Measurements from ENCODE around the gene CAMKMT. TPM values are rescaled to one million over a fixed set of nuclear protein-coding genes. Genes with fewer than 3 reads are reported as not detected.
A peak's percentile ranks its signal among the peaks of the same experiment; 100 is the strongest.

CAMKMT gene
- total RNA-seq, 4 donors from 2014 or later = 2.9 to 18.8 (median 11.2) TPM

DNA sequence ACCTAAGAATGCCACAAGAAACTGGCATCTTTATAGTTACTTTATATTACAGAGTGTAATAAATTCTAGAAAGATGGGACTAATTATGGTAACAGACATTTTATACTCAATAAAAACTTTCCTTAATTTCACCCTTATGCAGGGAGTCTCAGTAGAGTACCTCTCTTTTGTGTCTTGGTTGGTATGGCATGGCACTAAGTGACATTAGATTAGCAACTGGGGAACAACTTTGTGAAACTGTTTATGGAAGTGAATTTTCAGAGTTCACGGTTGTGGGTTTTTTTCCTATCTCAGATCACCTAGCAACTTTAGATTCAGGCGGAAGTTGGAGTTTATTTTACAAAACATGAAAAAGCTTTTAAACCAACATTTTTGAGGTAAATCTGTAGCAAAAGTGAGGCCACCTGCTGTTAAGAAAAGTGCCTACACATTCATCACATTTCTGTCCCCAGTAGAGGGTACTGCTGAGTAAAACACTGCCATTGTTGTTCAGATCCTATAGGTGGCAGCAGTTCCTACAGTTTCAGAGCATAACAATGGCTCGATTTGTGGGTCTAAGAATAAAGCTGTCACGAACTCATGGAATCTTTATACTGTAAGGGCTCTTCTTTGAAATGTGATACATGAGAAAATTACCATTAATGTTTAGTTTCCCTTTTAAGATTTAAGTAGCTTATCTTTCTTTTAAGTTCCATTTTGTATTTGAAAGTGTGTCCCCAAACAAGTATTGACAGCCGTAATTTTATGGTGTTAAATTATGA, 117.6 kb downstream of the CAMKMT start:
- Histone ChIP-seq H3K27me3 (no peaks in the 10 kb centered on the region), H3K4me1 (no peaks in the 10 kb centered on the region), H3K4me3 (no peak overlapping the region), H3K27ac (no peak overlapping the region), H3K36me3 (no peaks in the 10 kb centered on the region), H3K9me3 (no peaks in the 10 kb centered on the region)
- intact Hi-C loops (cut with DNase I; ENCODE audit: low total_unique reads) = no loop called here
- peak in 1 of 2 donors; percentile 17 for DNase-seq
- TF ChIP-seq CTCF (IDR thresholded peaks at IDR 0.05) (peak; percentile 91 to 99 (median 94)), POLR2A (IDR thresholded peaks at IDR 0.05) (no peak)

- Histone ChIP-seq H3K4me1 (no peaks in the 10 kb centered on the region), H3K36me3 (no peaks in the 10 kb centered on the region), H3K27ac (no peak overlapping the region), H3K27me3 (no peaks in the 10 kb centered on the region), H3K4me3 (no peak overlapping the region), H3K9me3 (no peaks in the 10 kb centered on the region)
- TF ChIP-seq POLR2A (IDR thresholded peaks at IDR 0.05) = no peak
- no peak for TF ChIP-seq CTCF (IDR thresholded peaks at IDR 0.05)
- intact Hi-C loops (cut with DNase I; ENCODE audit: low total_unique reads) = loop anchor here (10.0 kb wide), 1 partner anchor 475 kb away; no protein-coding TSS in a partner anchor
- no peak for DNase-seq
Observed at GRCh38 chr2:44480068-44480467, 118.3 kb downstream of the CAMKMT start.

DNA sequence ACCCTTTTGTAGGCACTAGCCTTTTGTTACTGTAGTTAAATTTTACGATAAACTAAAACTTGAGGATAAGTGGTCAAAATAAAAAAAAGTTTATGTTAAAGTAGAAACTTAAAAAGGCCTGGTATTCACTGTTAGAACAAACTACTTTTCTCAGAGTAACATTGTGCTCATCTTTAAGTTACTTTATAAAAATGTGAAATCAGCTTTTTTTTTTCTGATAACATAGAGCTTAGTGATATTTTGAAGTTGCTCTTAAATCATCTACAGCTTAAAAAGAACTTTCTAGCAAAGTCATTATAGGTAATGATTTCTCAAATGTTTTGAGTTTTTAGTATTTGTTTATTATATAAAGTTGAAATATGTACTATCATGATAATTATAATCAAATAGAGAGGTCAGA, 125.3 kb downstream of the CAMKMT start:
- H3K36me3 ChIP-seq = no peaks in the 10 kb centered on the region
- intact Hi-C loops (cut with DNase I; ENCODE audit: low total_unique reads) = loop anchor here (10.0 kb wide), 1 partner anchor 468 kb away; no protein-coding TSS in a partner anchor
- H3K27me3 ChIP-seq = no peaks in the 10 kb centered on the region
- no peak overlapping the region for H3K4me3 ChIP-seq
- no peak for DNase-seq
- no peaks in the 10 kb centered on the region for H3K4me1 ChIP-seq
- H3K27ac ChIP-seq = no peak overlapping the region
- no peaks in the 10 kb centered on the region for H3K9me3 ChIP-seq
- no peak for TF ChIP-seq CTCF (IDR thresholded peaks at IDR 0.05)
- no peak for TF ChIP-seq POLR2A (IDR thresholded peaks at IDR 0.05)

- no peak for DNase-seq
- no peaks in the 10 kb centered on the region for H3K27me3 ChIP-seq
- H3K36me3 ChIP-seq = no peaks in the 10 kb centered on the region
- no peak overlapping the region for H3K4me3 ChIP-seq
- H3K9me3 ChIP-seq = no peaks in the 10 kb centered on the region
- no peaks in the 10 kb centered on the region for H3K4me1 ChIP-seq
- intact Hi-C loops (cut with DNase I; ENCODE audit: low total_unique reads) = no loop called here
- H3K27ac ChIP-seq = no peak overlapping the region
- no peak for TF ChIP-seq POLR2A (IDR thresholded peaks at IDR 0.05)
- TF ChIP-seq CTCF (IDR thresholded peaks at IDR 0.05) = no peak
Observed at GRCh38 chr2:44490726-44491125, 129.0 kb downstream of the CAMKMT start.

DNA sequence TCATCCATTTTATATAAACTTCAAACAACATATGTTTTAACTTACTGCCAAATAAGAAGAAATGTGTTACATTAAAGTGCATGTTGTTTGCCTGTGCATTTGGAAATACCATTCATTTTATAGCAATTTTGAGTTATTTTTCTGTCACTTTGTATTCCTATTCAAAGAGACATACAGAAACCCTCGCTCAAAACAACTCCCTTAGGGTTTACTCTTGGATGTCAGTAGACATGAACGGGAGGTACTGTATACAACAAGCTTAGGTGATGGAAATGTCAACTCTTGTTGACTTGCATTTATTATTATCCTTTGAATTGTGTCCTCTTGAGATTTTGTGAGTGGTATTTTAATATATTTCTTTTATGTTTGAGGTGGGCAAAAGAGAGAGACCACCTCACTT, 132.3 kb downstream of the CAMKMT start:
- intact Hi-C loops (cut with DNase I; ENCODE audit: low total_unique reads) = no loop called here
- Histone ChIP-seq H3K4me1 (no peaks in the 10 kb centered on the region), H3K9me3 (no peaks in the 10 kb centered on the region), H3K4me3 (no peak overlapping the region), H3K27me3 (no peaks in the 10 kb centered on the region), H3K27ac (no peak overlapping the region), H3K36me3 (no peaks in the 10 kb centered on the region)
- TF ChIP-seq CTCF (IDR thresholded peaks at IDR 0.05) (no peak), POLR2A (IDR thresholded peaks at IDR 0.05) (no peak)
- DNase-seq = no peak
